ENCODE data around the gene SFPQ.
"Not testable (repeated sequence)": the region's sequence is repeated elsewhere in the genome, so short reads cannot be mapped to it uniquely, and the experiment has no call there.

SFPQ gene

GRCh38 chr1:35172022-35172421 is 20.9 kb downstream of the SFPQ start:
- H3K27me3 ChIP-seq (ENCODE audit: insufficient read depth, poor library complexity, severe bottlenecking) = no peaks in the 10 kb centered on the region
- ATAC-seq (ENCODE audit: low read depth) (no peak), DNase-seq (ENCODE audit: low spot score) (no peak)
- no peak overlapping the region for H3K27ac ChIP-seq (ENCODE audit: poor library complexity, severe bottlenecking)
- no peak for TF ChIP-seq CTCF (IDR thresholded peaks at IDR 0.05; ENCODE audit: poor library complexity, severe bottlenecking)
- H3K36me3 ChIP-seq (ENCODE audit: low read depth) = peaks cover 27% of the 10 kb centered on the region
- no peaks in the 10 kb centered on the region for H3K9me3 ChIP-seq (ENCODE audit: severe bottlenecking)
- H3K4me1 ChIP-seq (ENCODE audit: insufficient read depth, poor library complexity, severe bottlenecking) = no peaks in the 10 kb centered on the region
- H3K4me3 ChIP-seq (ENCODE audit: severe bottlenecking) = no peak overlapping the region

GRCh38 chr1:35171579-35171978 is 21.4 kb downstream of the SFPQ start:
- no peaks in the 10 kb centered on the region for H3K4me1 ChIP-seq (ENCODE audit: insufficient read depth, poor library complexity, severe bottlenecking)
- no peak for TF ChIP-seq CTCF (IDR thresholded peaks at IDR 0.05; ENCODE audit: poor library complexity, severe bottlenecking)
- H3K27me3 ChIP-seq (ENCODE audit: insufficient read depth, poor library complexity, severe bottlenecking) = no peaks in the 10 kb centered on the region
- no peak overlapping the region for H3K27ac ChIP-seq (ENCODE audit: poor library complexity, severe bottlenecking)
- no peak overlapping the region for H3K4me3 ChIP-seq (ENCODE audit: severe bottlenecking)
- no peak for ATAC-seq (ENCODE audit: low read depth)
- peaks cover 22% of the 10 kb centered on the region for H3K36me3 ChIP-seq (ENCODE audit: low read depth)
- no peak for DNase-seq (ENCODE audit: low spot score)
- no peaks in the 10 kb centered on the region for H3K9me3 ChIP-seq (ENCODE audit: severe bottlenecking)

GRCh38 chr1:35164893-35165292 is 28.1 kb downstream of the SFPQ start:
- Histone ChIP-seq H3K9me3 (ENCODE audit: severe bottlenecking) (no peaks in the 10 kb centered on the region), H3K4me3 (ENCODE audit: severe bottlenecking) (no peak overlapping the region), H3K27me3 (ENCODE audit: insufficient read depth, poor library complexity, severe bottlenecking) (no peaks in the 10 kb centered on the region), H3K4me1 (ENCODE audit: insufficient read depth, poor library complexity, severe bottlenecking) (no peaks in the 10 kb centered on the region), H3K36me3 (ENCODE audit: low read depth) (no peaks in the 10 kb centered on the region), H3K27ac (ENCODE audit: poor library complexity, severe bottlenecking) (no peak overlapping the region)
- DNase-seq (ENCODE audit: low spot score) (no peak), ATAC-seq (ENCODE audit: low read depth) (no peak)
- no peak for TF ChIP-seq CTCF (IDR thresholded peaks at IDR 0.05; ENCODE audit: poor library complexity, severe bottlenecking)

GRCh38 chr1:35151220-35151619 is 41.7 kb downstream of the SFPQ start:
- no peaks in the 10 kb centered on the region for H3K9me3 ChIP-seq (ENCODE audit: severe bottlenecking)
- H3K27ac ChIP-seq (ENCODE audit: poor library complexity, severe bottlenecking) = no peak overlapping the region
- no peaks in the 10 kb centered on the region for H3K4me1 ChIP-seq (ENCODE audit: insufficient read depth, poor library complexity, severe bottlenecking)
- ATAC-seq (ENCODE audit: low read depth) = no peak
- no peak overlapping the region for H3K4me3 ChIP-seq (ENCODE audit: severe bottlenecking)
- no peaks in the 10 kb centered on the region for H3K36me3 ChIP-seq (ENCODE audit: low read depth)
- no peaks in the 10 kb centered on the region for H3K27me3 ChIP-seq (ENCODE audit: insufficient read depth, poor library complexity, severe bottlenecking)
- TF ChIP-seq CTCF (IDR thresholded peaks at IDR 0.05; ENCODE audit: poor library complexity, severe bottlenecking) = no peak
- no peak for DNase-seq (ENCODE audit: low spot score)

- not testable (repeated sequence) for H3K4me1 ChIP-seq (ENCODE audit: insufficient read depth, poor library complexity, severe bottlenecking); H3K36me3 ChIP-seq (ENCODE audit: low read depth); H3K9me3 ChIP-seq (ENCODE audit: severe bottlenecking); H3K27ac ChIP-seq (ENCODE audit: poor library complexity, severe bottlenecking); DNase-seq (ENCODE audit: low spot score); H3K27me3 ChIP-seq (ENCODE audit: insufficient read depth, poor library complexity, severe bottlenecking)
- H3K4me3 ChIP-seq (ENCODE audit: severe bottlenecking) = peak overlapping the region; percentile 7
- ATAC-seq (ENCODE audit: low read depth) = peak; percentile 78
These were observed 46.9 kb downstream of the SFPQ start for GRCh38 chr1:35145892-35146549.
